HG03342 (cell line): ENCODE data around the gene CCDC40.
"Not testable (repeated sequence)": the region's sequence is repeated elsewhere in the genome, so short reads cannot be mapped to it uniquely, and the experiment has no call there.

ENCODE experiments used
- ATAC-seq: cut with Tn5 transposase; IDR thresholded peaks from one replicate; pipeline ENCODE4 v1.9.1; 2021; ENCODE audit warnings: mild to moderate bottlenecking, moderate library complexity; ENCODE audit not compliant: unreplicated experiment

CCDC40 gene

GRCh38 chr17:80071116-80071841 is 34.8 kb downstream of the CCDC40 start:
- ATAC-seq, result no peak

- no peak for ATAC-seq
These were observed 36.0 kb downstream of the CCDC40 start for GRCh38 chr17:80072410-80072809.

- ATAC-seq, result no peak
These were observed 43.6 kb downstream of the CCDC40 start for GRCh38 chr17:80080081-80080480.

GRCh38 chr17:80081596-80081995 is 45.2 kb downstream of the CCDC40 start:
- ATAC-seq, result no peak

- no peak for ATAC-seq
These were observed 46.1 kb downstream of the CCDC40 start for GRCh38 chr17:80082403-80083135.

- ATAC-seq, result no peak
These were observed 46.8 kb downstream of the CCDC40 start for GRCh38 chr17:80083136-80083661.

- no peak for ATAC-seq
These were observed 48.3 kb downstream of the CCDC40 start for GRCh38 chr17:80084773-80085172.

- no peak for ATAC-seq
These were observed 49.6 kb downstream of the CCDC40 start for GRCh38 chr17:80086081-80086480.

- ATAC-seq, result no peak
These were observed 50.2 kb downstream of the CCDC40 start for GRCh38 chr17:80086616-80087015.

GRCh38 chr17:80087346-80088265 is 51.2 kb downstream of the CCDC40 start:
- no peak for ATAC-seq

GRCh38 chr17:80089762-80090161 is 53.3 kb downstream of the CCDC40 start:
- no peak for ATAC-seq

GRCh38 chr17:80090164-80090563 is 53.7 kb downstream of the CCDC40 start:
- not testable (repeated sequence) for ATAC-seq

GRCh38 chr17:80091376-80091775 is 54.9 kb downstream of the CCDC40 start:
- no peak for ATAC-seq

- no peak for ATAC-seq
These were observed 56.5 kb downstream of the CCDC40 start for GRCh38 chr17:80092959-80093358.

GRCh38 chr17:80095038-80095843 is 58.8 kb downstream of the CCDC40 start:
- ATAC-seq, result no peak

GRCh38 chr17:80095844-80096475 is 59.5 kb downstream of the CCDC40 start:
- ATAC-seq, result no peak

- no peak for ATAC-seq
These were observed 60.1 kb downstream of the CCDC40 start for GRCh38 chr17:80096561-80097021.

- ATAC-seq, result no peak
These were observed 60.7 kb downstream of the CCDC40 start for GRCh38 chr17:80097127-80097621.
